Measurements from ENCODE around the gene C6orf132. TPM values are rescaled to one million over a fixed set of nuclear protein-coding genes. Genes with fewer than 3 reads are reported as not detected.

Gene C6orf132
- total RNA-seq, 1 donor from 2014 or later: 11.3 TPM

GRCh38 chr6:42091718-42092023, 50.7 kb downstream of the C6orf132 start:
- DNase-seq (ENCODE audit: low read depth) (no peak), FAIRE-seq (no peak)
- Histone ChIP-seq H3K36me3 (ENCODE audit: control insufficient read depth, insufficient read depth, low read length) (no peaks in the 10 kb centered on the region), H3K27me3 (ENCODE audit: control insufficient read depth, insufficient read depth, low read length) (no peaks in the 10 kb centered on the region), H3K4me3 (ENCODE audit: low read depth, low read length) (no peak overlapping the region)
- no peak for TF ChIP-seq CTCF (IDR thresholded peaks at IDR 0.05; ENCODE audit: insufficient read depth, low read length, severe bottlenecking)

GRCh38 chr6:42090819-42091717, 51.4 kb downstream of the C6orf132 start:
- no peak for FAIRE-seq

GRCh38 chr6:42088101-42088591, 54.3 kb downstream of the C6orf132 start:
- H3K27me3 ChIP-seq (ENCODE audit: control insufficient read depth, insufficient read depth, low read length): no peaks in the 10 kb centered on the region
- no peak overlapping the region for H3K4me3 ChIP-seq (ENCODE audit: low read depth, low read length)
- DNase-seq (ENCODE audit: low read depth): peak; percentile 81
- peak; percentile 43 for FAIRE-seq
- no peak for TF ChIP-seq CTCF (IDR thresholded peaks at IDR 0.05; ENCODE audit: insufficient read depth, low read length, severe bottlenecking)
- no peaks in the 10 kb centered on the region for H3K36me3 ChIP-seq (ENCODE audit: control insufficient read depth, insufficient read depth, low read length)

More at GRCh38 chr6:42090819-42091717, 51.4 kb downstream of the C6orf132 start:
- no peaks in the 10 kb centered on the region for H3K27me3 ChIP-seq (ENCODE audit: control insufficient read depth, insufficient read depth, low read length)
- H3K4me3 ChIP-seq (ENCODE audit: low read depth, low read length): no peak overlapping the region
- TF ChIP-seq CTCF (IDR thresholded peaks at IDR 0.05; ENCODE audit: insufficient read depth, low read length, severe bottlenecking): no peak
- no peak for DNase-seq (ENCODE audit: low read depth)
- no peaks in the 10 kb centered on the region for H3K36me3 ChIP-seq (ENCODE audit: control insufficient read depth, insufficient read depth, low read length)

- TF ChIP-seq CTCF (IDR thresholded peaks at IDR 0.05; ENCODE audit: insufficient read depth, low read length, severe bottlenecking): peak; percentile 33
- no peak overlapping the region for H3K4me3 ChIP-seq (ENCODE audit: low read depth, low read length)
- H3K36me3 ChIP-seq (ENCODE audit: control insufficient read depth, insufficient read depth, low read length): peaks cover 1% of the 10 kb centered on the region
- DNase-seq (ENCODE audit: low read depth) (no peak), FAIRE-seq (no peak)
- no peaks in the 10 kb centered on the region for H3K27me3 ChIP-seq (ENCODE audit: control insufficient read depth, insufficient read depth, low read length)
Measured at GRCh38 chr6:42086046-42087035, 56.1 kb downstream of the C6orf132 start.

GRCh38 chr6:42084889-42085288, 57.5 kb downstream of the C6orf132 start:
- DNase-seq (ENCODE audit: low read depth) (no peak), FAIRE-seq (no peak)
- TF ChIP-seq CTCF (IDR thresholded peaks at IDR 0.05; ENCODE audit: insufficient read depth, low read length, severe bottlenecking): no peak
- Histone ChIP-seq H3K4me3 (ENCODE audit: low read depth, low read length) (no peak overlapping the region), H3K27me3 (ENCODE audit: control insufficient read depth, insufficient read depth, low read length) (no peaks in the 10 kb centered on the region), H3K36me3 (ENCODE audit: control insufficient read depth, insufficient read depth, low read length) (peaks cover 1% of the 10 kb centered on the region)
